NCI-H345 treated with DMSO at 0.1 percent for 48 hours (cell line): ENCODE results near the gene PDILT.

Experiments used
- DNase-seq: peaks from one replicate; lab custom pipeline; 2025; ENCODE audit not compliant: unreplicated experiment; lab: John Stamatoyannopoulos, UW

PDILT gene

GRCh38 chr16:20402651-20403050, 1.9 kb downstream of the PDILT start:
- DNase-seq: no peak

DNA sequence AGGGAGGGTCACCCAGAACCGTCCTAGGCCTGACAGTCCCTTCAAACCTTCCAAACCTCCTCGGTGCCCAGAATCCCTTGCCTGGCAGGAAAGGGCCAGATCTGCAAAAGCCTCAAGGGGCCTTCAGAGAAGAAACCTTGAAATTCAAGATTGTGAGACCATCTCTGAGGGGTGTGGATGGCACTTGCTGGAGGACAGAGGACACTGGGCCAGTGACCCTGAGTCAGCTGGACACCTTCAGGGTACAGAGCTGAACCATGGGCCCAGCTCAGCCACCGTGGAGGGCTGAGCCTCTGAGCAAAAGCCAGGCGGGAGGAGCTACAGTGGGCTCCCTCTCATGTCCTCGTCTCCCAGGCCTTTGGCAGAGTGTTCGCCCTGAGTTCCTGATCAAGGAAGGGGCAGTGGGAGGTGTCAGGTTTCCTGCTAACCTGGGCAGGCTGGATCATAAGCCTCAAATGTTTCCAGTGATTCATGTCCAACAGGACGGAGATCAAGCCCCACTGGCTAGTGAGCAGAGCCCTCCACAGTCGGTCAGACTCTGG, 3.0 kb downstream of the PDILT start:
- DNase-seq: no peak

DNA sequence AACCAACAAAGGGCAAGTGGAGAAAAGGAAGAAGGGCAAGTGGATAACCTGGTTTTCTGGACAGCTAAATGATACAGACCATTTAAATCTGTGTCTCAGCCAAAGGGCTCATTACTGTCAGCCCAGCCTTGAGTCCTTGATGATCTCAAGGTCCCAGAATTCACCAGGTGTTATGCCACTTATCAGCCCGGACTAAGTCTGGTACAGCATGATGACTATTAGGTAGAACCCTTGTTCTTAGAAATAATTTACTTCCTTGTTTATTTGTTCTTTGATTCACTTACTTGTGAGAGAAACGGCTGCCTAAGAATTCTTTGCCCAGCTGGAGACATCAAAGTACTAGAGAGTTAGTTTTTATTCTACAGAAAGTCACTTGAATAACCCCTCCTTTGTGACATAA, 3.5 kb downstream of the PDILT start:
- no peak for DNase-seq

GRCh38 chr16:20399185-20399584, 5.4 kb downstream of the PDILT start:
- no peak for DNase-seq

GRCh38 chr16:20398603-20399002, 5.9 kb downstream of the PDILT start:
- DNase-seq: no peak

DNA sequence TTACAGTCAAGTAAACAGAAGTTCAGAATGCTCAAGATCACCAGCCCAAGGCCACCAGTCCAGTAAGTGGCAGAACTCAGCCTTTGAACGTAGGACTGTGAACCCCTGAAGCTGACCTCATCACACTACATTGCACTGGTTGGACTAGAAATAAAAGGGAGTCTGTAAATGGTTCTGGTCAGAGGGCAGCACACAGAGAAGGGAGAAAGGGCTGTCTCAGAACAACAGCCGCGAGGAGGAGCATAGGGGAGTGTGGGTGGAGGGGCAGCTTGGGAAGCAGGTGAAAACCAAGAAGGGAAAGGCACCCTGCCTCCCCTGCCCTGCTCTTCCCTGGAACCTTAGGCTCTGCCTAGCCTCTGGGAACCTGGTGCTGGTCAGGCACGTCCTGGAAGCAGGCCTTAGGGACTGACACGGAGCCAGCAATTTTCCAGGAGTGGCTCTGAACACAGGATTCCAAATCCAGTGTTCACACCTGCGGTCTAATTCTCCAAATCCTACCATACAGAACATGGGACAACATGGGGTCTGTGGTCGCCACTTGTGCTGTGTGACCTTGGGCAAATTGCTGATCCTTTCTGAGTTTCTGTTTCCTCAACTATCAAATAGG, 7.0 kb downstream of the PDILT start:
- DNase-seq: no peak

GRCh38 chr16:20396846-20397467, 7.6 kb downstream of the PDILT start:
- no peak for DNase-seq

DNA sequence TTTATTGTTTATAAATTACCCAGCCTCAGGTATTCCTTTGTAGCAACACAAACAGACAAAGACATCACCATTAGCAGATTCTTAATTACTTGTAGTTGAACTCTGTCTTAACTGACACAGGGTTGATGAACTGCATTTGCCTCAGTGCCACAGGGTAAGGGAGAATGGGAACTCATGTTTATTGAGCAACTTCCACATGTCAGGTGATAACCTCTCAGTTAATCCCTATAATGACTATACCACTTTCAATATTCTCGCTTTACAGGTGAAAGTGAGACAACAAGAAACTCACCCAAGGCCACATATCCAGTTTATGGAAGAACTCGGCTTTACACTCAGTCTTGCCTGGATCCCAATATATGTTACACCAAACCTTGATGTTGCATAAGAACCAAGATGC, 8.6 kb downstream of the PDILT start:
- no peak for DNase-seq

DNA sequence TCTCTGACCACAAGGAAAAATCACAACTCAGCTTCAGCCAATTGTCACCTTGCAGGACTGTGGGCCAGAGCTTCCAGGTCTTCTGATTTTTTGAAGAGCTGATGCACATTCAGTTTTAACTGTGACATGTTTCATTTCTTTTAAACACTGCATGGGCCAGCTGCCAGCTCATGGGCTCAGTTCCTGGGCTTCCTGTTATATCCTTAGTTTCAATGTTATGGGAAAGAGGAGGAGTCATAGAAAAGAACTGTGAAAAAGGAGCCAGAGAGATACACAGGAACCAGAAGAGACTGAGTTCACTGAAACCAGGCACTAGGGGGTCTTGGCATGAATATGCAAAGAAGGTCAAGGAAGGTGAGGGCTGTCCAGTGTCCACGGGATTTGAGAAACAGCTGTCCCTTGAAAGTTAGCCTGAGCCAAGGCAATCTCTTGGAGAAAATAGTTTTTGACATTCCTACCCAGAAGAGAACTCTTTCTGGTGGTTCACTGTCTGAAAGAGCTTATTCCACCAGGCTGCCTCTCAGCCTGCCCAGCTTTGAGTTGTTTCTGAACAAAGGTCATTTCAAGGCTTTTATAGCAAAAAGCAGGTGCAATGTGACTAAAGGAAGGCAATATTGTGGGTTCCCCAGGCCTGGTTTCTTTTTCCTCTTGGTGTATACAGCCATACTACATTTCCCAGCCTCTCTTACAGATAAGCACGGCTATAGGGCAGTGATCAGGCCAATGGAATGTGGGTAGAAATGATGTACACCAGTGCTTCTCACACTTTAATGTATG, 10.5 kb downstream of the PDILT start:
- no peak for DNase-seq

GRCh38 chr16:20391045-20391444, 13.5 kb downstream of the PDILT start:
- no peak for DNase-seq

DNA sequence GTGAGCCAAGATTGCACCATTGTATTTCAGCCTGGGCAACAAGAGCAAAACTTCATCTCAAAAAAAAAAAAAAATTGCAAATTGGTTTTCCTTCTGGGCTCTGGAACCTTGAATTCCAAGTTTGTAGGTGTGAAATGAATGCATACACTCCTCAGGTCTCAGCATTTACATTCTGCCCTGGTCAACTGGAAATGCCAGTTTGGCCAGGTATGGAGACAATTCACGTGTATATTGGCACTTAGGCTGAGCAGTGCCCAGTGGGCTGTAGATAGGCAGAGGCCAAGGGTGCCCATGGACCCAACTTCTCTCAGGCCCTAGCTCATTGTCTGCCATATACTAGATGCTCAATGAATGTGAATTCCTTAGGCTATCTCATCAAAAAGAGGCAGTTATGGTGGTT, 15.7 kb downstream of the PDILT start:
- no peak for DNase-seq

DNA sequence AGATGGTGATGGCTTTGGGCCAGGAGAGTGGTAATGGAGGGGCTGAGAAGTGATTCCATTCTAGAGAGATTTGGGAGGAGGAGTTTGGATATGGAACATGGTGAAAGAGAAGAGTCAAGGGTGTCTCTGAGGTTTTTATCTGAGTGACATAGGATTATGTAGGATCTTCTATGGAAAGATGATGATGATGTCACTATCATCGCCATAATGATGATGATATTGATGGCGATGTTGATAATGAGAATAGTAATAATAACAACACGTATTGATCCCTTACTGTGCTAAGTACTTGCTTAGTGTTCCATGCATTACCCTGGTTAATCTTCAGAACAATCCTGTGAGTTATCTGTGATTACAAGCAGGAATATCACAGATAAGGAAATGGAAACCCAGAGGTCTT, 16.6 kb downstream of the PDILT start:
- DNase-seq: no peak

GRCh38 chr16:20385844-20386832, 18.4 kb downstream of the PDILT start:
- DNase-seq: peak; percentile 20

DNA sequence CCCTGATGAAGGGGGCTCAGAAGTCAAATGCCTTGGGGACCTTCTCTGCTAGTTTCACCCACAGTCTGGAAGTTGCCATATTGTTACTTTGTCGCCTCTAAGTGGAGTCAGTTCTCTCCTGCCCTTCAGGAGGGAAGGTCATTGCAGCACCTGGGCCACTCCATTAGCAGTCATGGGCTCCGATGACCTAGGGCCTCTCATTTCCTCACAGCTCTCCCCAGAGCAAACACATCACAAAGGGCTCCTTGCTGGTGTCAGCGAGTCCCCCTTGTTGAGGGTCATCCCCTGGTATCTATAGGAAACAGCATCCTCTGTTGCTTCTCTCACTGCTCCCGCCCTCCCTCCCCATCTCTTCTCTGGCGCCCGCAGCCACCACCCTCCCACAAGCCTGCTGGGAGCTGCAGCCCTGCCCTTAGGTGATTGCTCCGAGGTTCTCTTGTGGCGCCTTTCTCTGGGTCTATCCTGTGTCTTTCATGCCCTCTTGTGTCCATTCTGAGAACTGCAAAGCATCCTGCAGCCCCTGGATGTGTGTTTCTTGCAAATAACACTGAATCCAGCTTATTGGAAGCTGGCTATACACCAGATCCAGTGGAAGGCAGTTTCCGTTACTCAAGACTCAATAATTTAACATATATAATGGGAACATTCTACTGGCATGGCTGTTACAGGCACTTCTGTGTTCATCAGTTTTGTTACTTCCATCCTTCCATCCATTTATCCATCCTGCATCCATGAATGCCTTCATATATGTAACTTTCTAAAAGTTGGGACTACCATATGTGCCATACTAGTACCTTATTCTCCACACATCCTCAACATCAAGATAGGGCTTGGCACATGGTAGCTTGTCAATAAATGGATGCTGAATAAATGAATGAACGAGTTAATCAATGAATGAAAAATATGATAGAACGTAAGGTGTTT, 21.2 kb downstream of the PDILT start:
- DNase-seq: peak; percentile 52

DNA sequence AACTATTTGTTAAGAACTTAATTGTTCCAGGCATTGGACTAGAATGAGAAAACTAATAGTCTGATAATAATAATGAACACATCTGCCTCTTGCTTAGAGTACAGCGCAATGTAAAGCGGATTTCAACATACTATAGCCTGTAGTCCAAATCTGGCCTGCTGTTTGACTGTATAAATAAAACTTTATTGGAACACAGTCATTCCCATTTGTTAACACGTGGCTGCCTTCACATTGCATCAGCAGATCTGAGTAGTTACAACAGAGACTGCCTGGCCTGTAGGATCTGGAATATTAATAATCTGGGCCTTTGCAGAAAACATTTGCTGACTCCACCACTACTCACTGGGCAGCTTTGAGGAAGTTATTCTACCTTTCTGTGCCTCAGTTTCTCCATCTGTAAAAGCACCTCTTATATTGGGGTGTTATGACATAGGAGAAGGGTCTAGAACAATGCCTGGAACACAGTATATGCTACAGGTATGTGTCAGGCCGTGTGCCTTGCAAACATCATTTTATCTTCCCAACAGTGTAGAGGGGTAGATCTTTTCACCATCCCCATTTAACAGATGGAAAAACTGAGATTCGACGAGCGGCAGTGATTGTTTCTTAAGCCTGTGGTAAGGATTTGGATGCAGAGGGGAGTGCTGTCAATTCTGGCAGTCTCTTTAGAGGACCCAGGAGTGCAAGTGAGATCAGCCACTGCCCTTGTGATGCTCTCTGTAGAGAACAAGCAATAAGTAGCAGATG, 22.2 kb downstream of the PDILT start:
- no peak for DNase-seq

DNA sequence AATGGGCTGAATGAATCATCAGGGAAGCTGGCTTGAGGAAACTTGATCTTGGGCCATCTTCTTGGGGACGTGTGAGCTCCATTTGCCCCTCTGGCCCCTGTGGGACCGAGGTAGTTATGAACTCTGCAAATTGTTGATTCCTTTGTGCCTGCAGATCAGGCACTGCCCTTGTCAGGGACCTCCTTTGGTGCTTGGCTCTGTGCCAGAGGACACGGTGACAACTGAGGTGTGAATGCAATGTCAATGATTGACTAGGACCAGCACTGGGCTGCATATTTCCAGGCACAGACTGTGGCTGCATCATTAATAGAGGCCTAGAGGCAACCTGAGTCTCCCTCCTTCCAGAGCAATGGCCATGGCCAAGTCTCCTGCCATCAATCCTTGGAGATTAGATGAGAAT, 23.8 kb downstream of the PDILT start:
- DNase-seq: no peak

- DNase-seq: no peak
Observed at GRCh38 chr16:20377181-20377580, 27.4 kb downstream of the PDILT start.

GRCh38 chr16:20372701-20373100, 31.8 kb downstream of the PDILT start:
- no peak for DNase-seq

- DNase-seq: no peak
Observed at GRCh38 chr16:20369452-20370054, 35.0 kb downstream of the PDILT start.
